NCI-H187 treated with DMSO at 0.1 percent for 48 hours (cell line): ENCODE results near the gene LGR6.
"Not testable (repeated sequence)": the region's sequence is repeated elsewhere in the genome, so short reads cannot be mapped to it uniquely, and the experiment has no call there.

Experiments used
- DNase-seq: peaks from one replicate; lab custom pipeline; 2025; lab: John Stamatoyannopoulos, UW

Gene LGR6

DNA sequence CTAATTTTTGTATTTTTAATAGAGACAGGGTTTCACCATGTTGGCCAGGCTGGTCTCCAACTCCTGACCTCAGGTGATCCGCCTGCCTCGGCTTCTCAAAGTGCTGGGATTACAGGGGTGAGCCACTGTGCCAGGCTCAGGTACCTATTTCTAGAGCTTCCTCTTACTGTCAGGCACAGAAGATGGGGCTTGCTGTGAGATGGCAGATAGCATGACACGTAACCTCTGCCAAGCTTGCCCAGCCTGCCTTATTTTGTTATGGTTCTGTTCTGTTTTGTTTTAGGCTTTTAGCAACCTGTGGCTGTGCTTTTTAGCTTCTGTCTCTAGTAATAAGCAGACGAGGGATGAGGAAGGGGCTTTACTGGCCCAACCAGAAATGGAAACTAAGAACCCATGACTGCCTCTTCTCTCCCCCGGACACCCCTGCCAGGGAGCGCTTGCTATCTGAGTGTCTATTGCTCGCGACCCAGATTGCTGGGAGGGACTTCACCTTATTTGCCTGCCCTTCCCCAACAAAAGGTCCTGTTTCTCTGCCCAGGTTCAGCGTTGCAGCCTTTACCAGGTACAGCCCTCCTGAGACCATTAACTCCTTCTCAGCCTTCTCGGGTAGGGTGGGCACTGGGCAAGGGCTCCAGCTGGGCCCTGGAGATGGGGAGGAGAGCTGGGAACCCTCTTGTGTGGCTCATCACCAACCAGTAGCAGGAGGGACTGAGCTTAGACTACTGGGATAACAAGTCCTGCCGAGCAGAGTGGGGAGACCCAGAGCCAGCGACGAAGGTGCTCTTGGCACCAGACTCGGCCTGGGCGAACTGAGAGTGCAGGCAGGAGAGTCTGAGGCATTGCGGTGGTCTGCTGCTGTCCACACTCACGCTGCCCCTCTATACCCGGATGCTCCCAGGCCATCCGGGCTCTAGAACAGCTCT lies 13.5 kb upstream of the LGR6 start:
- DNase-seq, result no peak

DNA sequence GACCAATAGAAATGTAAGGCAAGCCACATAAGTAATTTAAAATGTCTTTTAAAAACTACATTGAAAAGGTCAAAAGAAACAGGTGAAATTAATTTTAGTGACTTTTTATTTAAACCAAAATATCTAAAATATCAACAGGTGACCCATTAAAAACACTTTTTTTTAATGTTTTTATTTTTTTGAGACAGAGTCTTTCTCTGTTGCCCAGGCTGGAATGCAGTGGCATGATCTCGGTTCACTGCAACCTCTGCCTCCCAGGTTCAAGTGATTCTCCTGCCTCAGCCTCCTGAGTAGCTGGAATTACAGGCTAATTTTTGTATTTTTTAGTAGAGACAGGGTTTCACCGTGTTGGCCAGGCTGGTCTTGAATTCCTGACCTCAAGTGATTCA lies 12.9 kb upstream of the LGR6 start:
- not testable (repeated sequence) for DNase-seq

DNA sequence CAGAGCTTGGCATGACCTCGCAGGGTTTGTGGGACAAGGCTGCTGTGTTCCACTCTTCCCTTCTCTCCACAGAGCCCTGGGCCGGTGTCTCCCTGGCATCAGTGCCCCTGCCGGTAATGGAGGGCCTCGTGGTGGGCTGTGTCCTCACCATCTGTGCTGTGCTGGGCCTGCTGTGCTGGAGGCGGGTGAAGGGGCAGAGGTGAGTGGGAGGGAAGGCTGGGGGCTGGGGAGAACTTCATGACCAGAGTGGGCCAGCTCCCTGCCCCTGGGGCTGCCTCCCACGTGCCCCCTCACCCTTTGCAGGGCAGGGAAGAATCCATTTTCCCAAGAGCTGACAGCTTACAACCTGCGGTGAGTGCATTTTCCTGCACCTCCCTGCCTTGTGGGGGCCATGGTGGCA lies 12.0 kb upstream of the LGR6 start:
- no peak for DNase-seq

DNA sequence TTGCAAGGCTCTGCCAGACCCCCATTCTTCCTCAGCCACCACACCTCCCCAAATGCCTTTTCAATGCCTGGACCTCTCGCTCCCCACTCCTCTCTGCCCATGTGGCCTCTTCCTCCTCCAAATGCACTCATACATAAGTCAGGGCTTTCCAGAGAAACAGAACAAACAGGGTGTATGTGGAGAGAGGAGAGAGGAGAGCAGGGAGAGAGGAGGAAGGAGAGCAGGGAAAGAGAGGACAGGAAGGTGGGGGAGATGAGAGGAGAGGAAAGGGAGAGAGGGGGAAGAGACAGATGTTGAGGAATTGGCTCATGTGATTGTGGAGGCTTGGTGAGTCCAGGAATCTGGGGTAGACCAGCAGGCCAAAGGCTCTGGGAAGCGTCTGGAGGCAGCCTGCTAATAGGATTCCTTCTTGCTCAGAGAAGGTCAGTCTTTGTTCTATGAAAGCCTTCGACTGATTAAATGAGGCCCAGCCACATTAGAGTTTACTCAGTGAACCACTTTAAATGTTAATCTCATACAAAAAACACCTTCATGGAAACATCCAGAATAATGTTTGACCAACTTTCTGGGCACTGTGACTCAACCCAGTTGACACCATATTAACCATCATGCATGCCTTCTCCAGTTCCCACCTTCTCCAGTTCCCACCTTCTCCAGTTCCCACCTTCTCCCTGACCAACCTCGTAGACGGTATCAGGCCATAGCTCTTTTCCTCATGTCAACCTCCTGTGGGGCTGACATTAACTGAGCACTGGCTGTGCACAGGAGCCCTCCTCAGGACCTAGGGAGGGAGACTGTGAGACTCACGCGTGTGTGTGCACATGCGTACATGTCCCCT lies 11.3 kb upstream of the LGR6 start:
- DNase-seq, result no peak

DNA sequence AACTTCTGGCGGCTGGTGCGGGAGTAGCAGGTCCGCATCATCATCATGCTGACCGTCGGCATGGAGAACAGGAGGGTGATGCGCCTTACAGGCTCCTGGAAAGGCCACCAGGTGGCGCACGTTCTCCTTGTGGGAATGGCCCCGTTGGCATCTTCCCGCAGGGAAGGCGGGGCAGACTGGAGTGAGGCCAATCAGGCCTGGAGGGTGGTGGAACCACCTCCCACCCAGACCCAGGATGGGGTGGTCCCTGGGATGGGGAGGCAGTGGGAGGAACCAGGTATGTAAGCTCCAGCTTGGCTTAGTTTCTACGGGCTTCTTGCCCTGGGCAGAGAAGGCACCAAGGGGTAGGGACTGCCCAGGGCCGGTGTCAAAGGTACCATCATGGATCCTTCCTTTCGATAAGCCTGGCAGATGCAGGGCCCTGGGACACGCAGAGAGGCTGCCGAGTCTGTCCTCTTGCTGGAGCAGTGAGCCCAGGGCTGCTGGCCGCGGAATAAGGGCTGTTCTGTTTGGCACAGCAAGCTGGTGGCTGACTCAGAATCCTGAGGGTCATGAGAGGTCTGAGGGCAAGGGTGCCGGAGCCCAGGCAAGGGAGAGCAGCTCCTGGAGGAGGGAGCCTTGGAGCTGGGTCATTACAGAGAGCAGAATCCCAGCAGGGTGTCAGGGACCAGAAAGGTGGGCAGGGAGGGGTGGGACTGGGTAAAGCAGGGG lies 8.7 kb upstream of the LGR6 start:
- peak; percentile 72 for DNase-seq

DNA sequence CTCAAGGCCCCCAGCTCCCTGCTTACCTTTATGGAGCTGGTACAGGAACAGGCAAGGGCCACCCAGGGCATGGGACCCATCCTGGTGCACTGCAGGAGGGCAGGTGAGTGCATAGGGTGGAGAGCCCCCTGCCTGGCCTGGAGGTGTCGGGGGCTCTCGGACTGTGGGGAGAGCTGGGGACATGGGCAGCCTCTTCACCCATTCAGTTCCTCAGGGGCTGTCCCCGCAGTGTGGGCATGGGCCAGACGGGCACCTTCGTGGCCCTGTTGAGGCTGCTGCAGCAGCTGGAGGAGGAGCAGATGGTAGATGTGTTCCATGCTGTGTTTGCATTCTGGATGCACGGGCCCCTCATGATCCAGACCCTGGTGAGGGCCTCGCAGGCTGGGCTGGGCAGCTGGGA lies 7.3 kb upstream of the LGR6 start:
- no peak for DNase-seq

DNA sequence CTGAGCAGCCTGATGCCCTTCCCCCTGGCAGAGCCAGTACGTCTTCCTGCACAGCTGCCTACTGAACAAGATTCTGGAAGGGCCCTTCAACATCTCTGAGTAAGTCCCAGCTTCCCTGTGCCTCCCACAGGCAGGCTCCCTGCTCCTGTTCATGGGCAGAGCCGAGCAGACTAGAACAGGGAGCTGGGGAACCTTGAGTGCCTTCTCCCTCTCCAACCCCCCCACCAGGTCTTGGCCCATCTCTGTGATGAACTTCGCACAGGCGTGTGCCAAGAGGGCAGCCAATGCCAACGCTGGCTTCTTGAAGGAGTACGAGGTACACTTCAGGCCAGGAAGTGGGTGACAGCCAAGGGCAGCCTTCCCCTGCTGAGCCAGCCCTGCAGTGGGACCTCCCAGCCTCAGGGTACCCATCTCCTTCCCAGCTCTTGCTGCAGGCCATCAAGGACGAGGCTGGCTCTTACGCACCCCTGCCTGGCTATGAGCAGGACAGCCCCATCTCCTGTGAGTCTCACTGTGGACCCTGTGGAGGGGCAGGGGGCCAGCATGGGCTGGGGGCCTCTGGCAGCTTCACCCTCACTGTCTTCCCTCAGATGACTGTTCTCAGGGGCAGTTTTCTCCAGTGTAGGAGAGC lies 6.4 kb upstream of the LGR6 start:
- DNase-seq, result no peak

DNA sequence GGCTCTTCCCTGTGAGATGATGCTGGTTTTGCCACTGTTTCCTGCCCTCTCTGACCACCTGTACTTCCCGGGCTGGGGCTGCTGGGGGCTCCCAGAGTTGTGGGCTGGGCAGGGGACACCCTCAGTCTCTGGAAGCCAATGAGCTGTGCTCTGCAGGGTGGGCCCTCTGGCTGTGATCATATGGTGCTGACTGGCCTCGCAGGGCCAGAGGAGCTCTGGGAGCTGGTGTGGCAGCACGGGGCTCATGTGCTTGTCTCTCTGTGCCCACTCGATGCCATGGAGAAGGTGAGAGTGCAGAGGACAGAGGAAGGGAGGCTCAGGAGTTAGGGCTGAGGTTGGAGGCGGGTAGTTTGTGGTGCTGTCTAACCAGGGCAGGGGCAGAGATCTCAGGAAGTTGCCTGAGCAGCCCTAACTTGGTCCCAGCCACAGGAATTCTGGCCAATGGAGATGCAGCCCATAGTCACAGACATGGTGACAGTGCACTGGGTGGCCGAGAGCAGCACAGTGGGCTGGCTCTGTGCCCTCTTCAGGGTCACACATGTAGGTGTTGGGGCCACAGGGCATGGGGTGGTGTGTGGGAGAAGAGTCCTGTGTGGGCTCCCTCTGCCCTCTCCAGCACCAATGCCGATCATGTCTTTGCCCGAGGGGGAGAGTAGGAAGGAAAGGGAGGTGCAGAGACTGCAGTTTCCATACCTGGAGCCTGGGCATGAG lies 5.7 kb upstream of the LGR6 start:
- no peak for DNase-seq

DNA sequence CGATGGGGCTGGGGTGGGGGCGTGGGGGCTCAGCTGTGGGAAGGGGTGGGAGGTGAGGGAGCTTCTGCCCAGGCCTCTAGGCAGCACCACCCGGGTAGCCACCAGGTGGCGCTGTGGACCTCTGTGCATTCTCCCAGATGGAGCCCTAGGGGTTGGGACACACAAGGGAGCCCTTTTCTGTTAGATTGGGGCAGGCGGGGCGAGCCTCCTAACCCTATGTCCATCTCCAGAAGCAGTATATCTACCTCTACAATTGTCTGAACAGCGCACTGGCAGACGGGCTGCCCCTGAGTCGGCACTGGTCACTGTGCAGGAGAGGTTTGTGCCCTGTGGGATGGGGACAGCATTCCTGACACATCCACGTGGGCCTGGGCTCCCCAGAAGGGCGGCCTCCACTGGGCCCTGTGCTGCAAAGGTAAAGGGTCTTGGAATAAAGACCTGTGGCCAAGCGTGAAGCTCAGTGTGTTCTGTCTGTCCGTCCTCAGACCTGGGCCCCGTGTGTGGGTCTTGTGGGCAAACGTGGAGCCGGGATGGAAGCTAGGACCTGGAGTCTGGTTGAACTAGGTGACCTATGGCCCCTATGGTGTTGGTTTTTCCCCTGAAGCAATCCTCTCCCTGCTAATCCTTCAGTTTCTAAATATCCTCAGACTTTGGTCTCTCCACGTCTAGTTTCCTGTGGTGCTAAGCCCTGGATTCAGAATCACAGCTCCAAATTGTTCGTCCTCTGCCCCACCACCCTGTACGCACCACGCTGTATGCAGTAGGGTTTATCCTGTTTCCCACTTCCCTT lies 4.4 kb upstream of the LGR6 start:
- peak; percentile 62 for DNase-seq

DNA sequence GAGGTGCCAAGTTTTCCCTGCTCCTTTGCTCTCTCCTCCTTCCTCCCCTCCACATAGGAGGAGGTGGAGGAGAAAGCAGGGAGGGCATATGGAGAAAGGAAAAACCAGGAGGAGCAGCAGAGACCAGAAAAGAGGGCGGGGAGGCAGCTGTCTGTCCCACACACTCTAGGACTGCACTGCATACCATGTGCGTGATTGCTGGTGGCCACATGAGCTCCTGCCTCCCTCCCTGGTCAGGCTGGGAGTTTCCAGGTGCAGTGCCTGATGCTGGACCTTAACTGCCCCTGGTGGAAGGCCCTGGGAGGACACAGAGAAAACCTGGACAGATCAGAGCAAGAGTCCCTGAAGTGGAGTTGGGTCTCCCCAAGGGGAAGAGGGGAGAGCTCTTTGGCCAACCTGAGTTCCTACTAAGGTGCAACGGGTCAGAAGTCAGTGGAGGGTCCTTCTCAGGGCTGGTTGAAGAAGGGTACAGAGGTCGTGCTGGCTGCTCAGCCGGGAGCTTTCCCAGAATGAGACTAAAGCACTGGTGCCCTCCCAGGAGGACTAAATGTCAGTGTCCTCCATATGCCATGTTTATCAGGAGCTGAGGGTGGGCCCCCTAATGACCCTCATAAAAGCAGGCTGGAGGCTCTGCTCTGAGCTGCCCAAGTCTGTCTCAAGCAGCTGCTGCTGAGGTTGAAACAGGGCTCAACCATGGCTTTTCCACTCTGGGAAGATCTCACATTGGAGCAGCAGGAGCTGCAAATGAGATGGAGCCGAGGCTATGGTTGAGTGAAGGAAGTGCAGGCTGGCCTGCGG lies 3.5 kb upstream of the LGR6 start:
- DNase-seq, result no peak

DNA sequence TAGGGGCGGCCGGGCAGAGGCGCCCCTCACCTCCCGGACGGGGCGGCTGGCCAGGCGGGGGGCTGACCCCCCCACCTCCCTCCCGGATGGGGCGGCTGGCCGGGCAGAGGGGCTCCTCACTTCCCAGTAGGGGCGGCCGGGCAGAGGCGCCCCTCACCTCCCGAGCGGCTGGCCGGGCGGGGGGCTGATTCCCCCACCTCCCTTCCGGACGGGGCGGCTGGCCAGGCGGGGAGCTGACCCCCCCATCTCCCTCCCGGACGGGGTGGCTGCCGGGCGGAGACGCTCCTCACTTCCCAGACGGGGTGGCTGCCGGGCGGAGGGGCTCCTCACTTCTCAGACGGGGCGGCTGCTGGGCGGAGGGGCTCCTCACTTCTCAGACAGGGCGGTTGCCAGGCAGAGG lies 2.2 kb upstream of the LGR6 start:
- DNase-seq, result not testable (repeated sequence)

DNA sequence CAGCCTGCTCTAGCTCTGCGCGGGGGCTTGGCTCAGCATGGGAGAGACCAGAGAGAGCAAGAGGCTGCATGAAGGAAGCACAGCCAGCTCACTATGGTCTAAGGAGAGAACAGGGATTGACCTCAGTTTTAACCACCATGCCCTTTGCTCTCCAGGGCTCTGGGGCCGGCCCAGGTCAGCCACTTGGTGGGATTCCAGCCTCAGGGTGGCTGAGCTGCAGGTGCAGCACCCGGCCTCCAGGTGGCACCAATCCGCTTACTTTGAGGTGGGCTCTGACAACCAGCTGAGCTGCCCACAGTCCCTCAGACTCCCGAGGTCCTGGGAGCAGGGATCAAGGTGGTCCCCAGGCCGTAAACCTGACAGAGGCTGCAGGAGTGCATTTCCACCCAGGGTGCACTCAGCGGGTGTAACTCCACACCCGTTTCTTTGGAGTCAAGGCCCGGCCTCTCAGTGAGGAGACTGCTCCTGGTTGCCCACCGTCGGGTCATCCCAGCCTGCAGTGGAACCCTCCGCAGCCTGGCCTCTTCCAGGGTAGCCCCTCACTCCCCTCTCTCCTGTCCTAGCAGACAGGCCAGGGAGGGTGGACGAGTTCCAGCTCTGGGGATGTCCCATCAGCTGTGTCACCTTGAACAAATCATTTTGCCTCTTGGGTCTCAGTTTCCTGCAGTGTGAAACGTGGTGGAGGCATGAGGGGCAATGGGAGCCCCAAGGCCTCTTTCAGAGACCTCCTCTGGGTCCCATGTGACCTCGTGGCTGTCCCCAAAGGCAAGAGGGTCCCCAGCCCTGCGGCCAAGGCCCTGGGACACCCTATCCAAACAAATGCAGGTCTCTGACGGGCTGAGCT lies 607 bp upstream of the LGR6 start:
- DNase-seq, result no peak

DNA sequence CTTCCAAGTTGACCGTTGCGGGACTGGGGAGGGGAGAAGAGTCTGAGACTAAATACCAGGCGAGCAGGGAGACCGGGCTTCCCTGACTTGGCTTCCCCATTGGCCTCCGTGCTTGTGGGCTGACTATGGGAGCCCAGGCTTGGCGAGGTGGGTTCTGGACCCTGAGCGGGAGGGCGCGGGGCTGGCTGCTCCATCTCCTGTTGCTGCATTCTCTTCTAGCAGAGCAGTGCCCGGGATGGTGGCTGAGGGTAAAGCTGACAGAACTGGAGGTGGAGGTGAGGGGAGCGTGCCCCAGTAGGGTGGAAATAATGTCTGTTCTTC lies 689 bp downstream of the LGR6 start:
- DNase-seq, result no peak

DNA sequence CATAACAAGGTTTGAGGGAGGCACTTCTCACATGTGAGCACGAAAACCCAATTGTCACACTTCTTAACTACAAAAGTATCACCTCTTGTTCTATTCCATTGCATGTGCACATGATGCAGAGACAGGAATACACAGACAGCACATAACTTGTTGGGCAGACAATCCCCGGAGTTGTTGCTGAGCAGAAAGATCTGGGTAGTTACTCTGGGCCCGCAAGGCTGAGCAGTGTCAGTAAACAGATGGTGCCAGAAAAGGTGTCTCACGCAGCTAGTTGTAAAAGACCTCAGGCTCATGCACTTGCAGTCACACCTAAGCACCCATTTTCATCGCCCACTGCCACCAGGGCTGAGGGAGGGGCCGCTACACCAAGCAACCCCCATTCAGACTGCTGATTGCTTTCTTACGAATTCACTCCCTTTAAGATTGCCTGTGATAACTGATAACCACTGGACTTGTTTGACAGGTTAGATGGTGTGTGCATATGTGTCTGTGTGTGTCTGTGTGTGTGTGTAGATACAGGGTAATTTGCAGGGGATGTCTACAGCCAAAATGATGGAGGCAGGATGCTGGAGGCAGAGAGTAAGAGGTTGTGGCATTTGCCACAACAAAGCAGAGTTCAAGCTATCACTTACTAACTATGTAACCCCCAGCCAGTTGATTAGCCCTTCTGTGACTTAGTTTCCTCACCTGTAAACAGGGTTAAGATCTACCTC lies 4.2 kb downstream of the LGR6 start:
- no peak for DNase-seq

DNA sequence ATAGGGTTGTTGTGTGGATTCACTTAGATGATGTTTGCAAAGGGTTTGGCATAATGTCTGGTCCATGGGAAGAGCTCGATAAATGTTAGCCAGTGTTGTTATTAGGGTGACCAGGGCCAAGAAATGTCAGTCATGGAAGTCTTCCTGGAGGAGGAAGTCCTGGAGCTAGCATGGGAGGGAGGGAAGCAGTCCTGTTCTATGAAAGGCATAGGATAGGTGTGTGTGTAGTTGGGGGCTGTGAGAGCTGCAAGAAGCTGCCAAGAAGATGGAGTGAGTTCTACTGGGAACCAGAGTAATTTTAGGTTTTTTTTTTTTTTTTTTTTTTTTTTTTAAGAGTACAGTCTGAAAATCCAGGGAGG lies 4.7 kb downstream of the LGR6 start:
- DNase-seq, result no peak

DNA sequence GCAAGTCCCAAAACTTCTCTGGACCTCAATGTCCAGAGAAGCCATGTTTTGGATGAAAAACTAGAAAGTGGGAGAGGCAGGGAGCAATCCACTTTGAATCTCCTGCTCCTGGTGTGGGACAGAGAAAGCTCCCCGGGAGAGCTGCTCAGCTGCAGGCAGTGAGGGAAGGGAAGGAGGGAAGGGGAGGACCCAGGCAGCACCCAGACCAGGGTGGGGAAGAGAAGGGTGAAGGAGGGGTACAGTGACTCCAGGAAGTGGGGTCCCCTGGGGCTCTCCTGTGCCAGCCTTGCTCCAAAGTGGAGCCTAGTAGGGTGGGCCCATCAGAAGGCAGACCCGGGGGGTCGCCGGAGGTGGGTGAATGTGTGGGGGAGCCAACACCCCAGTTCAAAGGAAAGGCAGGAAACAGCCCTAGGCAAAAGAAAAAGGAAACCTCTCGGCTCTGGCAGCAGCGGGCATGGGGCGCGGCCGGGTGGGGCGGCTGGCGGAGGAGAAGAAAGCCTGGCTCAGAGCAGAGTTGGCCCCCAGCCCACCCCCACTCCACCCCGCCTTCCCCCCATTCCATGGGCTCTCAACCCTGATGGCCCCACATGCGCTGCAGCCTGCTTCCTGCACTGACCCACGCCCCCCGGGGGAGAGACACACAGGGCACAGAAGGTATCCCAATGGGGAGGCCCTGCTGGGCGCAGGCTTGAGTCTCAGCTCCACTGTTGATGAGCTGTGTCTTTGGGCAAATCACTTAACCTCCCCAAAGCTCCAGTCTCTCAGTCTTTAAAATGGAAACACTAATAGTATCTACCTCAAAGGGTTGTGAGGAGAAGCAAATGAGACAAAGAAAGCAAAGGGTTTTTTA lies 5.7 kb downstream of the LGR6 start:
- no peak for DNase-seq

DNA sequence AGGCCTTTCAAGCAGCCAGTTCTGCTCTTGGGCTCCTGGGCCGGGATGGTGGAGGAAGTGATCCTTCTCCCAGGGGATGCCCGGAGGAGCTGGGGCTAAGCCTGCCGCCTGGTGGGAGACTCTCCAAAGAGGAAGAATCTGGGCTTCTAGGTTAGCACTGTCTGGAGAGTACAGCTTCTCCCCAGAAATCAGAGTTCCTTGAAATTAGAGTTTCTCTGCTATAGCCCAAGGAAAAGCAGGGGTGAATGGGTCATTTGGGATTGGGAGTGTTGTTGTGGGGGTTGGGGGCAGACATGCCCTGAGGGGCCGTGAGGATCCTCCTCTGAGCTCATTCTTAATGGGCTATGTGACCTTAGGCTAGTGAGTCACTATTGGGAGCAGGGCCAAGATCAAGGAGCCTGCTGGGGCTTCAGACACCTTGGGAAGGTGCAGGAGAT lies 6.5 kb downstream of the LGR6 start:
- DNase-seq, result no peak
